ENCODE results near the gene PXK. TPM values are rescaled to one million over a fixed set of nuclear protein-coding genes. Genes with fewer than 3 reads are reported as not detected.
"Not testable (repeated sequence)": the region's sequence is repeated elsewhere in the genome, so short reads cannot be mapped to it uniquely, and the experiment has no call there.

PXK gene
- polyA plus RNA-seq, result 1 to 10 TPM; 3.2 to 6.0 TPM

DNA sequence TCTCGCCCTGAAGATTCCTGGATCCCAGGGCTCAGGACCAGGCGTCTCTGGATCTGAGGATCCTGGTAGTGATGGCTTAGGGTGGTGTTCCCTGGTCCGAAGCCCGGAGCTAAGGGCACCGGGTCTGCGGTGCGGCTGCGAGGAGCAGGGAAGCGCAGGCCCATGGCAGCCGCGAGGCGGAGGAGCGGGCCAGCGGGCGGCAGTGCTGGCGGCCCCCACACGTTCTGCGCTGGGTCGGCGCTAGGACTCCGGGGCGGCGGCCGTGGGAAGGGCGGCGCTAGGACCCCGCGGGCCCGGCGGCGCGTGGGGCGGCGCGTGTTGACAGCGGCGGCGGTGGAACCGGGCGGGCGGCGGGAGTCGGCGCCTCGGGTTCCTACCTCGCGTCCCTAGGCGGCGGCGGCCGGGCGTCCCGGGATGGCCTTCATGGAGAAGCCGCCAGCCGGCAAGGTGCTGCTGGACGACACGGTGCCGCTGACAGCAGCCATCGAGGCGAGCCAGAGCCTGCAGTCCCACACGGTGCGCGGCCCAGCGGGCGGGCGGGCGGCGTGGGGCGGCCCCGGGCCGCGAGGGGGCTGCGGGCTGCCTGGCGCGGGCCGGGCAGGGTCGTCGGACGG lies at the start of gene PXK:
PXK (plus strand) TSS at position 318 of the 614 bp plus-strand sequence; CDS start at position 415, 97 bp downstream.
- Histone ChIP-seq H3K4me1 (ENCODE audit: control insufficient read depth in 2 of 2, insufficient read depth in 2 of 2, low read length in 1 of 2) (peaks cover 0 to 2% of the 10 kb centered on the region in 2 donors), H3K36me3 (ENCODE audit: control insufficient read depth in 2 of 2, insufficient read depth in 2 of 2, low read length in 1 of 2) (no peaks in the 10 kb centered on the region), H3K27me3 (ENCODE audit: control insufficient read depth in 1 of 2, insufficient read depth in 2 of 2, low read length in 2 of 2) (no peaks in the 10 kb centered on the region), H3K4me3 (ENCODE audit: low read depth in 1 of 2, low read length in 2 of 2) (peak within 1 kb of the TSS; percentile 94 to 96), H3K27ac (ENCODE audit: low read depth in 2 of 2, low read length in 1 of 2) (peak within 1 kb of the TSS; percentile 42 to 72), H3K9me3 (ENCODE audit: control insufficient read depth in 2 of 2, insufficient read depth in 1 of 2, low read depth in 1 of 2, low read length in 1 of 2) (no peaks in the 10 kb centered on the region)
- 1% methylated on average over 42 to 79 of the region's 79 CpGs for WGBS, 2 donors

DNA sequence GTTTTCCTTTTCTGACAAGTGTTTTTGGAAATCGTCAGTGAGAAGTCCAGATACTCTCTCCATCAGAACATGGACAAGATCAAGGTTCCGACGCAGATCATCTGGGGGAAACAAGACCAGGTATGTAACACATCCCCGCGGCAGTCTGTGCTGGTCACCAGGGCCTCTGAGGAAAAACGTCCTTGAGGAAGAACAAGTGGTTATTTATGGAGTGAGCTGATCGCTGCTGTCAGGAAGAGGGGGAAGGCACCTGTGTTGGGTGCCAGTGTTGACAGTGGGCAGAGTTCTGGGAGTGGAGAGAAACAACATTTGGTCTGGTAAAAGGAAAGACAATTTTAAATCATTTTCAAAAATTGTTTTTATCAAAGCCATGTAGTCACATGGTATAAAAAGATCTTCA lies 47.4 kb upstream of the PXK start:
- H3K4me1 ChIP-seq (ENCODE audit: control insufficient read depth in 2 of 2, insufficient read depth in 2 of 2, low read length in 1 of 2), result no peaks in the 10 kb centered on the region
- no peak overlapping the region for H3K27ac ChIP-seq (ENCODE audit: low read depth in 2 of 2, low read length in 1 of 2)
- H3K4me3 ChIP-seq (ENCODE audit: low read depth in 1 of 2, low read length in 2 of 2), result no peak overlapping the region
- WGBS, 2 donors, result 82 to 86% methylated on average over 7 of the region's 7 CpGs
- H3K27me3 ChIP-seq (ENCODE audit: control insufficient read depth in 1 of 2, insufficient read depth in 2 of 2, low read length in 2 of 2), result no peaks in the 10 kb centered on the region
- no peaks in the 10 kb centered on the region for H3K9me3 ChIP-seq (ENCODE audit: control insufficient read depth in 2 of 2, insufficient read depth in 1 of 2, low read depth in 1 of 2, low read length in 1 of 2)
- H3K36me3 ChIP-seq (ENCODE audit: control insufficient read depth in 2 of 2, insufficient read depth in 2 of 2, low read length in 1 of 2), result peaks cover 4 to 14% of the 10 kb centered on the region in 2 donors

DNA sequence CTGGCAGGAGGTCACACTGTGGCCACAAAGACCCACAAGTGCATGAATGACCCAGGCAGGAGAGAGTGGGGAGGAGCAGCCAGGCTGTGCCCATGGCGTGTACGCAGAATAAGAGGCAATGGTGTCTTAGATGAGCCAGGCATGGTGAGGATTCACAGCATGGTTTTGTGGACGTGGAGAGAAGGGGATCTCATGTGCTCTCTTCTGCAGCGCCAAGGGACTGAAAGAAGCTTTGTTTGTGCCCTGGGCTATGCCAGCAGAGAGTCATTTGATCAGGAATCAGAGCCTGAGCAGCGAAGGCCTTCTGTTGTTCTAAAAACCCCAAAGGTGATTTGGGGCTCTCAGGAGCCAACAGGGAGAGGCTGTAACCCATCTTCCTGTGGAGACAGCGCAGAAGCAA lies 45.3 kb upstream of the PXK start:
- H3K27ac ChIP-seq (ENCODE audit: low read depth in 2 of 2, low read length in 1 of 2), result no peak overlapping the region
- H3K27me3 ChIP-seq (ENCODE audit: control insufficient read depth in 1 of 2, insufficient read depth in 2 of 2, low read length in 2 of 2), result no peaks in the 10 kb centered on the region

DNA sequence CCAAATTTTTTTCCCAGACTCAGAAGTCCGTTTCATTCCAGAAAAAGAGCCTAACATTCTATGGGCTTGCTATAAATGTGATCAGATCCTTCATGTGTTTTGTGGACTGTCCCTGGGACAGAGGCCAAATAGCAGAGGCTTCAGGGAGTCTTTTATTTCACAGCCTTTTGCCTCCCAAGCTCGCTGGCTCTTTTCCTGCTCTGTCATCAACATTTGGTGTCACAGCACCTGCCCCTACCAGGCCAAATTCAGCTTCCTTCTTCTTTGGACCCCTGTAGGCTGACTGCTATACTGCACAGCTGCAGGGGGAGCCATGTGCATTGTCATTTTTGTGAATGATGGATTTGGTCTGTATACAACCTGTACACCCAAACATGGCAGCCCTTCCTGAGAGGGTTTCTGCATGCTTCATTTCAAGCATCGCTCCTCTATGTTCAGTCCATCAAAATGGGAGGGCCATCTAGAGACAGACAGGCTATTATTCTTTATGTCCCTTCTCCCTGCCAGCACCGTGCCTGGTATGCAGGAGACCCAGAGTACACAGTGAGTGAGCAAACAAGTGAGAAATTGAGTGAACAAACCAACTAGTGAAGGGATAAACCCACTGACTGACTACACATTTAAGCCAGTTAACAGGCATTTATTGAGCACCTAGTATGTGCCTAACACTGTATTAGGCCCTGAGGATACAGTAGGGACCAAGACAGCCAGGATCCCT lies 44.5 kb upstream of the PXK start:
- Histone ChIP-seq H3K4me1 (ENCODE audit: control insufficient read depth in 2 of 2, insufficient read depth in 2 of 2, low read length in 1 of 2) (no peaks in the 10 kb centered on the region), H3K9me3 (ENCODE audit: control insufficient read depth in 2 of 2, insufficient read depth in 1 of 2, low read depth in 1 of 2, low read length in 1 of 2) (no peaks in the 10 kb centered on the region), H3K4me3 (ENCODE audit: low read depth in 1 of 2, low read length in 2 of 2) (no peak overlapping the region), H3K36me3 (ENCODE audit: control insufficient read depth in 2 of 2, insufficient read depth in 2 of 2, low read length in 1 of 2) (peaks cover 4 to 9% of the 10 kb centered on the region in 2 donors), H3K27ac (ENCODE audit: low read depth in 2 of 2, low read length in 1 of 2) (no peak overlapping the region), H3K27me3 (ENCODE audit: control insufficient read depth in 1 of 2, insufficient read depth in 2 of 2, low read length in 2 of 2) (no peaks in the 10 kb centered on the region)
- WGBS, 2 donors, result 80 to 82% methylated on average over 4 of the region's 4 CpGs

More for the DNA sequence above, 45.3 kb upstream of the PXK start:
- Histone ChIP-seq H3K4me3 (ENCODE audit: low read depth in 1 of 2, low read length in 2 of 2) (no peak overlapping the region), H3K4me1 (ENCODE audit: control insufficient read depth in 2 of 2, insufficient read depth in 2 of 2, low read length in 1 of 2) (no peaks in the 10 kb centered on the region), H3K36me3 (ENCODE audit: control insufficient read depth in 2 of 2, insufficient read depth in 2 of 2, low read length in 1 of 2) (peaks cover 4 to 14% of the 10 kb centered on the region in 2 donors), H3K9me3 (ENCODE audit: control insufficient read depth in 2 of 2, insufficient read depth in 1 of 2, low read depth in 1 of 2, low read length in 1 of 2) (no peaks in the 10 kb centered on the region)
- 92 to 94% methylated on average over 6 of the region's 6 CpGs for WGBS, 2 donors

DNA sequence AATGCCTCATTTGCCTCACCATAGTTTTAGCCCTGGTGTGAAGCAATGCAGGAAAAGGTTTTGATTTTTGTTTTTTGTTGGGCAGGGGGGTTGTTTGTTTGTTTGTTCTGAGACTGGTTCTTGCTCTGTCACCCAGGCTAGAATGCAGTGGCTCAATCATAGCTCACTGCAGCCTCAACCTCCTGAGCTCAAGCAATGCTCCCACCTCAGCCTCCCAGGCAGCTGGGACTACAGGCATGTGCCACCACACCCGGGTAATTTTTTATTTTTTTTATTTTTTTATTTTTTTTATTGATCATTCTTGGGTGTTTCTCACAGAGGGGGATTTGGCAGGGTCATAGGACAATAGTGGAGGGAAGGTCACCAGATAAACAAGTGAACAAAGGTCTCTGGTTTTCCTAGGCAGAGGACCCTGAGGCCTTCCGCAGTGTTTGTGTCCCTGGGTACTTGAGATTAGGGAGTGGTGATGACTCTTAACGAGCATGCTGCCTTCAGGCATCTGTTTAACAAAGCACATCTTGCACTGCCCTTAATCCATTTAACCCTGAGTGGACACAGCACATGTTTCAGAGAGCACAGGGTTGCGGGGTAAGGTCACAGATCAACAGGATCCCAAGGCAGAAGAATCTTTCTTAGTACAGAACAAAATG lies 43.6 kb upstream of the PXK start:
- not testable (repeated sequence) for H3K27ac ChIP-seq (ENCODE audit: low read depth in 2 of 2, low read length in 1 of 2); H3K4me1 ChIP-seq (ENCODE audit: control insufficient read depth in 2 of 2, insufficient read depth in 2 of 2, low read length in 1 of 2); H3K4me3 ChIP-seq (ENCODE audit: low read depth in 1 of 2, low read length in 2 of 2); H3K27me3 ChIP-seq (ENCODE audit: control insufficient read depth in 1 of 2, insufficient read depth in 2 of 2, low read length in 2 of 2); H3K36me3 ChIP-seq (ENCODE audit: control insufficient read depth in 2 of 2, insufficient read depth in 2 of 2, low read length in 1 of 2); H3K9me3 ChIP-seq (ENCODE audit: control insufficient read depth in 2 of 2, insufficient read depth in 1 of 2, low read depth in 1 of 2, low read length in 1 of 2)
- WGBS, 2 donors, result 91 to 95% methylated on average over 3 of the region's 4 CpGs

DNA sequence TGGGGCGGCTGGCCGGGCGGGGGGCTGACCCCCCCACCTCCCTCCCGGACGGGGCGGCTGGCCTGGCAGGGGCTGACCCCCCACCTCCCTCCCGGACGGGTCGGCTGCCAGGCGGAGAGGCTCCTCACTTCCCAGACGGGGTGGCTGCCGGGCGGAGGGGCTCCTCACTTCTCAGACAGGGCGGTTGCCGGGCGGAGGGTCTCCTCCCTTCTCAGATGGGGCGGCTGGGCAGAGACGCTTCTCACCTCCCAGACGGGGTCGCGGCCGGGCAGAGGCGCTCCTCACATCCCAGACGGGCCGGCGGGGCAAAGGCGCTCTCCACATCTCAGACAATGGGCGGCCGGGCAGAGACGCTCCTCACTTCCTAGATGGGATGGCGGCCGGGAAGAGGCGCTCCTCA lies 42.2 kb upstream of the PXK start:
- H3K4me3 ChIP-seq (ENCODE audit: low read depth in 1 of 2, low read length in 2 of 2); H3K27me3 ChIP-seq (ENCODE audit: control insufficient read depth in 1 of 2, insufficient read depth in 2 of 2, low read length in 2 of 2); H3K27ac ChIP-seq (ENCODE audit: low read depth in 2 of 2, low read length in 1 of 2); H3K36me3 ChIP-seq (ENCODE audit: control insufficient read depth in 2 of 2, insufficient read depth in 2 of 2, low read length in 1 of 2); H3K9me3 ChIP-seq (ENCODE audit: control insufficient read depth in 2 of 2, insufficient read depth in 1 of 2, low read depth in 1 of 2, low read length in 1 of 2); H3K4me1 ChIP-seq (ENCODE audit: control insufficient read depth in 2 of 2, insufficient read depth in 2 of 2, low read length in 1 of 2): not testable (repeated sequence)
- 97% methylated on average over 33 of the region's 33 CpGs; no CpG with 5 or more reads in 1 of the 2 donors for WGBS, 2 donors

DNA sequence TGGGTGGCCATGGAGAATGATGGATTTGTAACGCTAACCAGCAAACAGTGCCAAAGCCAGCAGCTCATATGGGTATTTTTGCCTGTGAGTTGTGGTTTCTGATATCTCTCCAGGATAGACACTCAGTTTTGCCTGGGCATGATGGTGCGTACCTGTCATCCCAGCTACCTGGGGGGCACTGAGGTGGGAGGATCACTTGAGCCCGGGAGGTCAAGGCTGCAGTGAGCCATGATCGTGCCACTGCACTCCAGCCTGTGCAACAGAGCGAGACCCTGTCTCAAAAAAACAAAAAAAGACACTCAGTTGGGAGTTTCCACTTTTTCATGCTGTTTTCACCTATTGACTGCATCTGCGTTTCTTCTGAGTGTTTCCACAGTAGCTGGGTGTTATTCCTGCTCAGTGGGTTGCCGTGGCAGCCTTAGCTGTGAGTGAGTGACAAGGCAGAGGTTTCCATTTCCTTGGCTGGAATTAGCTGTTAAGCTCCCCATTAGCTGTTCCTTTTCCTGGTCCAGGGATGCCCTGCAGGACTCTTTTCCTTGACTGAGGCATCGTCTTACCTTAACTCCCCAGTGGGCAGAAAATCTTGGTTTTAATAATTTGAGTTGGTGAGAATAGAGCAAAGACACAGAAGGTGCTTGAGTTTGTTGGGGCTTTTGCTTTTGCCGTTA lies 40.9 kb upstream of the PXK start:
- H3K36me3 ChIP-seq (ENCODE audit: control insufficient read depth in 2 of 2, insufficient read depth in 2 of 2, low read length in 1 of 2), result peaks cover 0 to 4% of the 10 kb centered on the region in 2 donors
- no peaks in the 10 kb centered on the region for H3K4me1 ChIP-seq (ENCODE audit: control insufficient read depth in 2 of 2, insufficient read depth in 2 of 2, low read length in 1 of 2)
- no peak overlapping the region for H3K4me3 ChIP-seq (ENCODE audit: low read depth in 1 of 2, low read length in 2 of 2)
- no peak overlapping the region for H3K27ac ChIP-seq (ENCODE audit: low read depth in 2 of 2, low read length in 1 of 2)
- WGBS, 2 donors, result 80 to 83% methylated on average over 9 of the region's 9 CpGs
- no peaks in the 10 kb centered on the region for H3K9me3 ChIP-seq (ENCODE audit: control insufficient read depth in 2 of 2, insufficient read depth in 1 of 2, low read depth in 1 of 2, low read length in 1 of 2)
- H3K27me3 ChIP-seq (ENCODE audit: control insufficient read depth in 1 of 2, insufficient read depth in 2 of 2, low read length in 2 of 2), result no peaks in the 10 kb centered on the region

DNA sequence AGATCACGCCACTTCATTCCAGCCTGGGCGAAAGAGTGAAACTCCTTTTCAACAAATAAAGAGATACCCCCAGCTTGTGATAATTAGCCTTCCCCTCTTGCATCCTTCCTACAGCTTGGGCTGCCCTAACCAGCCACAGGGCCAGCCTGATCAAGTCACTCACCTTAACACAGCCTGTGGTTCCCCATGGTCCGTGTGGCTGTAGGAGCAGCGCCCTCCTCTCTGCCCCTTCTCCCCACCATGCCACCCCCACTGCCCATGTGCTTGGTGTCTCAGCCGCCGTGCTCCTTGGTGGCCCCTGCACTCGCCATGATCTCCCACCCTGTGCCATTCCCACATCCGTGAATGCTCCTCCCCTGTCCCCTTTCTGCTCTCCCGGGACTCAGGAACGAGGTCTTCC lies 39.8 kb upstream of the PXK start:
- no peaks in the 10 kb centered on the region for H3K9me3 ChIP-seq (ENCODE audit: control insufficient read depth in 2 of 2, insufficient read depth in 1 of 2, low read depth in 1 of 2, low read length in 1 of 2)
- H3K4me3 ChIP-seq (ENCODE audit: low read depth in 1 of 2, low read length in 2 of 2), result no peak overlapping the region
- H3K27me3 ChIP-seq (ENCODE audit: control insufficient read depth in 1 of 2, insufficient read depth in 2 of 2, low read length in 2 of 2), result no peaks in the 10 kb centered on the region
- WGBS, 2 donors, result 90 to 93% methylated on average over 10 of the region's 10 CpGs
- H3K4me1 ChIP-seq (ENCODE audit: control insufficient read depth in 2 of 2, insufficient read depth in 2 of 2, low read length in 1 of 2), result no peaks in the 10 kb centered on the region
- no peaks in the 10 kb centered on the region for H3K36me3 ChIP-seq (ENCODE audit: control insufficient read depth in 2 of 2, insufficient read depth in 2 of 2, low read length in 1 of 2)
- no peak overlapping the region for H3K27ac ChIP-seq (ENCODE audit: low read depth in 2 of 2, low read length in 1 of 2)

DNA sequence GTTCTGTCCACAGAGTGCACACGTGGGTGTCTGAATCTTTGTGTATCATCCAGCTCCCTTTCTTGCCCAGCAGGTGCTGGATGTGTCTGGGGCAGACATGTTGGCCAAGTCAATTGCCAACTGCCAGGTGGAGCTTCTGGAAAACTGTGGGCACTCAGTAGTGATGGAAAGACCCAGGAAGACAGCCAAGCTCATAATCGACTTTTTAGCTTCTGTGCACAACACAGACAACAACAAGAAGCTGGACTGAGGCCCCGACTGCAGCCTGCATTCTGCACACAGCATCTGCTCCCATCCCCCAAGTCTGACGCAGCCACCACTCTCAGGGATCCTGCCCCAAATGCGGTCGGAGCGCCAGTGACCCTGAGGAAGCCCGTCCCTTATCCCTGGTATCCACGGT lies 39.2 kb upstream of the PXK start:
- Histone ChIP-seq H3K27ac (ENCODE audit: low read depth in 2 of 2, low read length in 1 of 2) (no peak overlapping the region), H3K4me1 (ENCODE audit: control insufficient read depth in 2 of 2, insufficient read depth in 2 of 2, low read length in 1 of 2) (no peaks in the 10 kb centered on the region), H3K36me3 (ENCODE audit: control insufficient read depth in 2 of 2, insufficient read depth in 2 of 2, low read length in 1 of 2) (no peaks in the 10 kb centered on the region), H3K4me3 (ENCODE audit: low read depth in 1 of 2, low read length in 2 of 2) (no peak overlapping the region), H3K9me3 (ENCODE audit: control insufficient read depth in 2 of 2, insufficient read depth in 1 of 2, low read depth in 1 of 2, low read length in 1 of 2) (no peaks in the 10 kb centered on the region), H3K27me3 (ENCODE audit: control insufficient read depth in 1 of 2, insufficient read depth in 2 of 2, low read length in 2 of 2) (no peaks in the 10 kb centered on the region)
- WGBS, 2 donors, result 75 to 78% methylated on average over 9 of the region's 9 CpGs

Data from esophagus (tissue), 2 donors.